ENCODE results near the gene PYDC1.
"Not testable (repeated sequence)": the region's sequence is repeated elsewhere in the genome, so short reads cannot be mapped to it uniquely, and the experiment has no call there.

The PYDC1 gene

GRCh38 chr16:31179219-31179746 lies 37.7 kb downstream of the PYDC1 start:
- DNase-seq (ENCODE audit: low read depth) = no peak

GRCh38 chr16:31177136-31177535 lies 39.8 kb downstream of the PYDC1 start:
- peak; percentile 91 for DNase-seq (ENCODE audit: low read depth)

GRCh38 chr16:31170048-31170447 lies 46.9 kb downstream of the PYDC1 start:
- not testable (repeated sequence) for DNase-seq (ENCODE audit: low read depth)

GRCh38 chr16:31168848-31169247 lies 48.1 kb downstream of the PYDC1 start:
- DNase-seq (ENCODE audit: low read depth) = no peak

GRCh38 chr16:31167315-31167714 lies 49.6 kb downstream of the PYDC1 start:
- no peak for DNase-seq (ENCODE audit: low read depth)

Measured in amniotic epithelial cell (primary cell).